K562 (cell line): ENCODE data around the gene DLL4. TPM values are rescaled to one million over a fixed set of nuclear protein-coding genes. Genes with fewer than 3 reads are reported as not detected.

Experiments
- ASH1L ChIP-seq: fragments of 450-650 bp; IDR thresholded peaks from 2 replicates; pipeline ENCODE4 v1.6.1; 2018; ENCODE audit warnings: borderline replicate concordance, mild to moderate bottlenecking, low read depth; ENCODE audit not compliant: partially characterized antibody
- EHMT2 ChIP-seq: fragments of 450-650 bp; IDR thresholded peaks from 2 replicates; pipeline ENCODE4 v1.6.1; 2018; ENCODE audit warnings: antibody characterized with exemption
- ESRRA ChIP-seq: fragments of 450-650 bp; IDR thresholded peaks from 2 replicates; pipeline ENCODE4 v1.6.1; 2014; ENCODE audit warnings: low read depth, mild to moderate bottlenecking, moderate library complexity, borderline replicate concordance
- FIP1L1 ChIP-seq: fragments of 200-400 bp; formaldehyde crosslinking; IDR thresholded peaks from 2 replicates; pipeline ENCODE4 v1.6.1; 2018; ENCODE audit warnings: mild to moderate bottlenecking, low read depth, low read length; ENCODE audit not compliant: poor library complexity, severe bottlenecking
- FOXJ3 ChIP-seq: sonication (generic); formaldehyde crosslinking; IDR thresholded peaks from 2 replicates; pipeline ENCODE4 v1.4.0; 2020; ENCODE audit warnings: mild to moderate bottlenecking, missing genetic modification reagents
- HDAC3 ChIP-seq: fragments of 450-650 bp; IDR thresholded peaks from 2 replicates; pipeline ENCODE4 v1.6.1; 2018; ENCODE audit warnings: borderline replicate concordance, mild to moderate bottlenecking, moderate library complexity; ENCODE audit not compliant: partially characterized antibody
- NCOA2 ChIP-seq, 2 experiments: fragments of 450-650 bp; IDR thresholded peaks; 2 replicates each; pipeline ENCODE4 v1.6.1; 2018; ENCODE audit warnings: mild to moderate bottlenecking in 2 of 2, moderate library complexity in 1 of 2; ENCODE audit not compliant: partially characterized antibody in 2 of 2
- PHB2 ChIP-seq: fragments of 450-650 bp; IDR thresholded peaks from 2 replicates; pipeline ENCODE4 v1.6.1; 2017; ENCODE audit warnings: low read depth
- PHF21A ChIP-seq: fragments of 450-650 bp; IDR thresholded peaks from 2 replicates; pipeline ENCODE4 v1.6.1; 2017; ENCODE audit warnings: low read depth, borderline replicate concordance
- POLR2G ChIP-seq: fragments of 200-400 bp; formaldehyde crosslinking; IDR thresholded peaks from 2 replicates; pipeline ENCODE4 v1.6.1; 2017; ENCODE audit warnings: low read depth, mild to moderate bottlenecking, antibody characterized with exemption, low read length, moderate library complexity
- RCOR1 ChIP-seq, 2 experiments: IDR thresholded peaks; 2 replicates each; pipeline ENCODE4 v1.6.1; 2012; ENCODE audit warnings: low read depth in 2 of 2, low read length in 2 of 2, borderline replicate concordance in 1 of 2, improper control_type of control experiment in 1 of 2
- TCF7 ChIP-seq: sonication (generic); IDR thresholded peaks from 2 replicates; pipeline ENCODE4 v1.6.1; 2016; ENCODE audit warnings: antibody characterized with exemption, borderline replicate concordance
- ZC3H4 ChIP-seq: sonication (generic); formaldehyde crosslinking; IDR thresholded peaks from 2 replicates; pipeline ENCODE4 v1.9.0; 2021; ENCODE audit warnings: missing genetic modification reagents, borderline replicate concordance
- ZFX ChIP-seq: sonication (generic); formaldehyde crosslinking; IDR thresholded peaks from 2 replicates; pipeline ENCODE4 v1.8.0; 2022; ENCODE audit warnings: mild to moderate bottlenecking, missing genetic modification reagents, moderate library complexity
- ZNF140 ChIP-seq: fragments of 250-450 bp; sonication (Bioruptor Pico); IDR thresholded peaks from 2 replicates; pipeline ENCODE4 v1.8.0; 2021; ENCODE audit warnings: moderate library complexity, mild to moderate bottlenecking, inconsistent platforms
- ZNF347 ChIP-seq: fragments of 450-650 bp; formaldehyde crosslinking; IDR thresholded peaks from 2 replicates; pipeline ENCODE4 v1.4.0; 2020; ENCODE audit warnings: low read depth, mild to moderate bottlenecking, moderate library complexity
- ZNF395 ChIP-seq: fragments of 200-800 bp; sonication (Bioruptor generic); IDR thresholded peaks from 2 replicates; pipeline ENCODE4 v1.6.1; 2017; ENCODE audit warnings: missing genetic modification characterization, missing compliant biosample characterization
- polyA plus RNA-seq, 8 experiments: library from polyadenylated mRNA; depleted of rRNA in 4 of 8; stranded (reverse) in 5 of 8; unstranded in 3 of 8; fragments of >200 nt; fragmentation: Nextera tagmentation in 2 of 8; fragmentation: Illumina TruSeq in 1 of 8; extraction: Ambion mirVana in 2 of 8; extraction: Trizol in 1 of 8; gene quantifications; 2 replicates each; pipeline versions ENCODE4 v1.2.1 to v1.2.3, GENCODE V29; 2011 to 2014; ENCODE audit warnings: inconsistent platforms in 1 of 8, missing spikeins in 1 of 8
- total RNA-seq, 7 experiments: library from RNA; depleted of rRNA in 6 of 7; stranded (reverse); fragments of >200 nt in 6 of 7; fragmentation: Illumina TruSeq in 2 of 7; extraction: Trizol in 2 of 7; gene quantifications; 2 replicates each; pipeline versions ENCODE4 v1.2.1 to v1.2.3, GENCODE V29; 2011 to 2021; ENCODE audit warnings: low replicate concordance in 1 of 7

The DLL4 gene
- total and polyA plus RNA-seq, 9 of the 15 experiments (the other 6 are each of a cell fraction or from before 2014, with no cell fraction given): 0.04 to 1.1 (median 0.41) TPM; not detected in 1

- TF ChIP-seq RCOR1 (IDR thresholded peaks at IDR 0.05; ENCODE audit: borderline replicate concordance in 1 of 2, low read depth in 2 of 2, low read length in 2 of 2) (peak in 1 of 2 experiments; percentile 85; a peak in 2 of 4 replicates), FOXJ3 (no peak), ESRRA (peak; percentile 48; the same call in 1 of the 2 replicates), ZNF140 (CRISPR knock-in tag) (no peak), ZFX (CRISPR knock-in tag) (no peak), ASH1L (no peak), EHMT2 (no peak), FIP1L1 (no peak), ZNF347 (CRISPR knock-in tag) (no peak), ZNF395 (CRISPR knock-in tag) (peak; percentile 66), PHB2 (no peak), PHF21A (peak; percentile 85), NCOA2 (IDR thresholded peaks at IDR 0.05; ENCODE audit: partially characterized antibody in 2 of 2) (no peak), POLR2G (peak; percentile 80), ZC3H4 (no peak), HDAC3 (no peak), TCF7 (no peak)
Observed at GRCh38 chr15:40893733-40894680, 35.1 kb upstream of the DLL4 start, which contains the start of gene VPS18 (continued).
